Activated CD8-positive, alpha-beta memory T cell treated with anti-CD3 and anti-CD28 coated beads for 1 hour (primary cell): ENCODE measurements around the gene CLRN3.

Source experiments
- DNase-seq, 2 donors: peaks; one replicate each; pipeline ENCODE4 v3.0.0-alpha.2; 2020; ENCODE audit warnings: low read depth in 1 of 2; ENCODE audit errors: extremely low read depth in 1 of 2

The CLRN3 gene

GRCh38 chr10:127849921-127850320, 42.8 kb downstream of the CLRN3 start:
- DNase-seq: no peak

DNA sequence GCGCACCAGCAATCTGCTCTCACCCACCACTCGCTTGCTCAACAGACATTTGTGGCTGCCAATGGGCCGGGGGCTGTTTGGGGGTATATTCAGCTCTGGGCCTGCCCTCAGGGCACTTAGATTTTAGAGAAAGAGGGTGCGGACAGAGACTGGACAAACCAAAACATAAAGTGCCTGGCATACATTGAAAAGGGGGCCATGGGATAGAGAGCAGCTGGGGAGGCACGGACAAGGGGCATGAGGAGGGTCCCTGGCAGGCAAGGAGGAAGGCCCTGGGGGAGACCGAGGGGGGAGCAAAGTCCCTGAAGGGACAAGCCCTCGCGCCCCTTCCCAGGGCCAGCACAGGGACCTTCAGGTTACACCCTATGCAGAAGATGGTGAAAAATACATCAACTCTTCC, 43.5 kb downstream of the CLRN3 start:
- no peak for DNase-seq

- DNase-seq: no peak
These were observed 44.5 kb downstream of the CLRN3 start for GRCh38 chr10:127848226-127848625.

GRCh38 chr10:127845756-127846155, 47.0 kb downstream of the CLRN3 start:
- no peak for DNase-seq

DNA sequence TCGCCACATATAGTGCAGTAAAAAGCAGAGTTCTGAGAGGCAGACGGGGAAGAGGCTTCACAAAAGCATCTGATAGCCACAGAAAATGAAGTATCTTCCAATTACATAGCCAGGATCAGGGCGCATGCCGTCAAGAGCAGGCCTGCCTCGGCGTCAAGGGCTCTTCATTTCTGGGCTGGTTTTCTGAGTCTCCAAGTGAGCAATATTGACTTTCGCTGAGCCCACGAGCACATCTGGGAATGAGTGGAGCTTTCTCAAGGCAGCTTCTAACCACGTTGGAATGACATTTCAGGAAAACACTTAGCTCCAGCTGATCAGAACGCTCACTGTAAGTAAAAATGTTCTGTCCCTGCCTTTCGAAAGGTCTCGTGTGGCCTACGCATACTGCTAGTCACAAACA, 51.9 kb downstream of the CLRN3 start:
- DNase-seq: no peak

DNA sequence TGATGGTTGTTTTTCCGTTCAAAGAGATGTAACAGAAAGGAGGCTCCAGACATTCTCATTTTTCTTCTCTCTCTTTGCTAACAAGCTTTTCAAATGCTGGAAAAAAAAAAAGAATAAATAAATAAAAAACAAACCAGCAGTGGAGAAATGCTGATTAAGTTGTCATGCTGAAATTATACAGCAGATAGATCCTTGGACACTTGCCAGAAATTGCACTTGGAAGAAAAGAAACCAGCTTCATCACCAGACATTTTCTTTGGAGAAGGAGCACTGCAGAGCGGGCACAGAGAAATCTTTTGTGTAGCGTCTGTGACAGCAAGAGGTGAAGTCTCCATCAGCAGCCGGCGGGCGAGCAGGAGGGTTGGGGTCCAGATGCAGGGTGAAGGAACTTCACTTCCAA, 55.8 kb downstream of the CLRN3 start:
- DNase-seq: no peak

- no peak for DNase-seq
These were observed 56.6 kb downstream of the CLRN3 start for GRCh38 chr10:127836176-127836575.

DNA sequence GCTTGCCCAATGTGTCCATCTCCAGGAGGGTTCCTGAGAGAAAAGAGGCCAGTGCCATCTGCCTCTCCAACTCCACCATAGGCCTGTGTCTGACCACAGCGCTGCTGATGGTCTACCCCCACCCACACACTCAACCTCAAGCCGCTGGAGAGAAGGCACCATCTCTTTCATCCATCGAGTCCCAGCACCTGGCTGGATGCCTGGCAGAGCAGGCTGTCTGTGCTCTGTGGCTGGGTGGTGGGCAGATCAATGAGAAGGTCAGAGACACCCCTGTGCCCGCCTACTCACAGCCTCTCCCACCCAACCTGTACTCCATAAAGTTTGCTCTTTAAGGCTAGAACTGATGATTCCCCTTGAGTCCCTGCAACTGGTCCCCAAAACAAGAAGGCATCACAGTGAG, 58.0 kb downstream of the CLRN3 start:
- no peak for DNase-seq

- DNase-seq: no peak
These were observed 58.5 kb downstream of the CLRN3 start for GRCh38 chr10:127834221-127834620.

DNA sequence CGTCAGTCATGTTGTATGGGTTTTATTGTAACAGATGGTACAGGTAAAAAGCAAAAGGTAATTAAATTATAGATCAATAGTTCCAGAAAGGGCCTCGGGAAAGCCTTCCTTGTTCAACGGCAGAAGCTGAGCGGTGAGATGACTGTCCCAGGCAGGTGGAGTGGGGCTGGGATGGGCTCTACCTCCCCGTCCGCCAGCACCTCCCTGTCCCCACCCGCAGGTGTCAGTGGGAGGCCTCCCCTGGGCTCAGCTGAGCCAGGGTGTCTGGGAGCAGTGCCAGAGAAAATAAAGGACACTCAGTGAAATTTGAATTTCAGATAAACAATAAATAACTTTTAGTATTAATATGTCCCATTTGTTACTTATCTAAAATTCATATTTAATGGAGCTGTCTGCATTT, 58.9 kb downstream of the CLRN3 start:
- DNase-seq: no peak

GRCh38 chr10:127832501-127832900, 60.2 kb downstream of the CLRN3 start:
- no peak for DNase-seq

DNA sequence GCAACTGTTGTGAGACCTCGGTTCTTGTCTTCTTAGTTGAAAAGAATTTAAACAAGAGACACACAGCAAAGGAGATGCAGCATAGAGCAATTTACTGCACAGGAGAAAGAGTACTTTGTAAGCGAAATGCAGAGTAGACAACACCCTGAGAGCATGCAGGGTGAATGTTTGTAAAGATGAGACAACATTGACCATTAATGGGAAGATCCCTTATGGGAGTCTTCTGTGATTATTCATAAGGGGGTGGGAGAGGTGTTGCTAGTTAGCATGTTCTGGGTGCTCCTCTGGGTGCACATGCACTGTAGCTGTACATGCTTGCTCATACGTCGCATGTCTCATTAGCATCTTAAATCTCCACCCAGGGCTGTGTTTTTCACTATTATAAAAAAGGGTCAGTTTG, 62.3 kb downstream of the CLRN3 start:
- DNase-seq: no peak
